ENCODE data around the gene PSMB7.

Gene PSMB7

GRCh38 chr9:124395826-124396225 is 19.4 kb downstream of the PSMB7 start:
- ChIA-PET CTCF (interaction anchor here (1.2 to 5.4 kb wide), 5 partner anchors 9 to 269 kb away, joined by 3 to 29 read pairs (median 5); no protein-coding TSS in a partner anchor), POLR2A (no interaction called here)
- DNase-seq (ENCODE audit: extremely low spot score) = no peak
- TF ChIP-seq CTCF (IDR thresholded peaks at IDR 0.05; ENCODE audit: control extremely low read depth, extremely low read depth, low read depth, missing control alignments) = no peak

GRCh38 chr9:124394596-124394995 is 20.6 kb downstream of the PSMB7 start:
- DNase-seq (ENCODE audit: extremely low spot score) = no peak
- POLR2A ChIA-PET = no interaction called here
- TF ChIP-seq CTCF (IDR thresholded peaks at IDR 0.05; ENCODE audit: control extremely low read depth, extremely low read depth, low read depth, missing control alignments) = peak; percentile 36
- CTCF ChIA-PET = interaction anchor here (1.2 to 5.4 kb wide), 8 partner anchors 8 to 268 kb away, joined by 3 to 29 read pairs (median 5); no protein-coding TSS in a partner anchor

GRCh38 chr9:124394167-124394566 is 21.1 kb downstream of the PSMB7 start:
- ChIA-PET CTCF (interaction anchor here (1.0 to 5.4 kb wide), 7 partner anchors 7 to 268 kb away, joined by 3 to 29 read pairs (median 5); no protein-coding TSS in a partner anchor), POLR2A (no interaction called here)
- no peak for DNase-seq (ENCODE audit: extremely low spot score)
- no peak for TF ChIP-seq CTCF (IDR thresholded peaks at IDR 0.05; ENCODE audit: control extremely low read depth, extremely low read depth, low read depth, missing control alignments)

- ChIA-PET POLR2A (no interaction called here), CTCF (interaction anchor here (1.0 to 5.4 kb wide), 8 partner anchors 9 to 253 kb away, joined by 3 to 29 read pairs (median 4); no protein-coding TSS in a partner anchor)
- TF ChIP-seq CTCF (IDR thresholded peaks at IDR 0.05; ENCODE audit: control extremely low read depth, extremely low read depth, low read depth, missing control alignments) = no peak
- no peak for DNase-seq (ENCODE audit: extremely low spot score)
Observed at GRCh38 chr9:124392871-124393460, 22.3 kb downstream of the PSMB7 start.

GRCh38 chr9:124392254-124392870 is 22.9 kb downstream of the PSMB7 start:
- TF ChIP-seq CTCF (IDR thresholded peaks at IDR 0.05; ENCODE audit: control extremely low read depth, extremely low read depth, low read depth, missing control alignments) = no peak
- ChIA-PET POLR2A (interaction anchor here (0.8 to 1.1 kb wide), 2 partner anchors 8 to 32 kb away, joined by 3 to 4 read pairs; no protein-coding TSS in a partner anchor), CTCF (interaction anchor here (0.6 to 5.4 kb wide), 8 partner anchors 9 to 265 kb away, joined by 3 to 29 read pairs (median 4); no protein-coding TSS in a partner anchor)
- no peak for DNase-seq (ENCODE audit: extremely low spot score)

GRCh38 chr9:124390794-124391658 is 24.2 kb downstream of the PSMB7 start:
- ChIA-PET CTCF (interaction anchor here (0.6 to 5.4 kb wide), 5 partner anchors 10 to 346 kb away, joined by 3 to 29 read pairs (median 4); no protein-coding TSS in a partner anchor), POLR2A (interaction anchor here (1.1 kb wide), 1 partner anchor 31 kb away, joined by 4 read pairs; no protein-coding TSS in a partner anchor)
- no peak for TF ChIP-seq CTCF (IDR thresholded peaks at IDR 0.05; ENCODE audit: control extremely low read depth, extremely low read depth, low read depth, missing control alignments)
- DNase-seq (ENCODE audit: extremely low spot score) = no peak

Measured in GM10248 (cell line).